DMS53 treated with DMSO at 0.1 percent for 48 hours (cell line): ENCODE data around the gene ZNF488.
"Not testable (repeated sequence)": the region's sequence is repeated elsewhere in the genome, so short reads cannot be mapped to it uniquely, and the experiment has no call there.

Source experiments
- DNase-seq: peaks from one replicate; lab custom pipeline; 2025; ENCODE audit not compliant: unreplicated experiment; lab: John Stamatoyannopoulos, UW

Gene ZNF488

GRCh38 chr10:47410271-47410670 is 26.2 kb upstream of the ZNF488 start:
- DNase-seq, result no peak

GRCh38 chr10:47409866-47410256 is 25.8 kb upstream of the ZNF488 start:
- DNase-seq, result no peak

- DNase-seq, result no peak
Measured at GRCh38 chr10:47409171-47409865, 25.2 kb upstream of the ZNF488 start.

- DNase-seq, result no peak
Measured at GRCh38 chr10:47408606-47409005, 24.5 kb upstream of the ZNF488 start.

GRCh38 chr10:47406870-47407691 is 23.0 kb upstream of the ZNF488 start:
- peak; percentile 94 for DNase-seq

GRCh38 chr10:47406548-47406869 is 22.4 kb upstream of the ZNF488 start:
- no peak for DNase-seq

- DNase-seq, result no peak
Measured at GRCh38 chr10:47405857-47406547, 21.9 kb upstream of the ZNF488 start.

- no peak for DNase-seq
Measured at GRCh38 chr10:47404937-47405336, 20.8 kb upstream of the ZNF488 start.

GRCh38 chr10:47404446-47404845 is 20.4 kb upstream of the ZNF488 start:
- no peak for DNase-seq

GRCh38 chr10:47403446-47404318 is 19.6 kb upstream of the ZNF488 start:
- DNase-seq, result no peak

- DNase-seq, result peak; percentile 63
Measured at GRCh38 chr10:47402641-47403301, 18.7 kb upstream of the ZNF488 start.

- DNase-seq, result no peak
Measured at GRCh38 chr10:47401874-47402640, 18.0 kb upstream of the ZNF488 start.

- DNase-seq, result no peak
Measured at GRCh38 chr10:47401210-47401609, 17.1 kb upstream of the ZNF488 start.

- DNase-seq, result no peak
Measured at GRCh38 chr10:47400786-47401185, 16.7 kb upstream of the ZNF488 start.

- DNase-seq, result no peak
Measured at GRCh38 chr10:47400251-47400650, 16.2 kb upstream of the ZNF488 start.

GRCh38 chr10:47397256-47397655 is 13.2 kb upstream of the ZNF488 start:
- DNase-seq, result no peak

GRCh38 chr10:47396311-47396717 is 12.2 kb upstream of the ZNF488 start:
- DNase-seq, result no peak

GRCh38 chr10:47389619-47390018 is 5.5 kb upstream of the ZNF488 start:
- DNase-seq, result no peak

GRCh38 chr10:47388879-47389278 is 4.8 kb upstream of the ZNF488 start:
- DNase-seq, result no peak

GRCh38 chr10:47386104-47386503 is 2.0 kb upstream of the ZNF488 start:
- DNase-seq, result not testable (repeated sequence)
